H1 (cell line): Measurements from ENCODE around the gene ANO6. TPM values are rescaled to one million over a fixed set of nuclear protein-coding genes. Genes with fewer than 3 reads are reported as not detected.

Experiments
- CTCF ChIA-PET: fragments of 300-600 bp; sonication (Branson Sonifier 250); formaldehyde crosslinking; loops from one replicate; lab custom pipeline; 2021; ENCODE audit not compliant: partially characterized antibody; lab: Charles Lee
- POLR2A ChIA-PET: fragments of 300-600 bp; sonication (Branson Sonifier 250); formaldehyde crosslinking; loops from one replicate; lab custom pipeline; 2021; ENCODE audit warnings: inconsistent platforms; ENCODE audit not compliant: partially characterized antibody; lab: Charles Lee
- DNase-seq, 2 experiments: peaks; one replicate each; pipeline versions ENCODE4 v3.0.0 to v3.0.0-alpha.2; 2010 to 2022; ENCODE audit warnings: low spot score in 2 of 2, low read depth in 1 of 2, mixed read lengths in 1 of 2
- FAIRE-seq: peaks from 2 replicates; lab custom pipeline; 2011; peaks lifted over from hg19 to GRCh38; lab: Jason Lieb, UNC
- H2AFZ ChIP-seq: 2 replicates; pipeline ENCODE4 v1.8.1; 2012; ENCODE audit warnings: low read length, inconsistent platforms
- H2AK5ac ChIP-seq: 2 replicates; pipeline ENCODE4 v1.6.1; 2013; ENCODE audit warnings: low read depth, low read length
- H2BK120ac ChIP-seq: replicated peaks from 2 replicates; pipeline ENCODE3; 2013; ENCODE audit warnings: low read depth, low read length, inconsistent platforms
- H2BK12ac ChIP-seq: 2 replicates; pipeline ENCODE4 v1.6.1; 2013; ENCODE audit warnings: low read depth, low read length
- H2BK15ac ChIP-seq: 2 replicates; pipeline ENCODE4 v1.6.1; 2013; ENCODE audit warnings: low read length
- H2BK20ac ChIP-seq: 2 replicates; pipeline ENCODE4 v1.6.1; 2013; ENCODE audit warnings: low read length
- H2BK5ac ChIP-seq: 2 replicates; pipeline ENCODE4 v1.6.1; 2013; ENCODE audit warnings: low read depth, low read length
- H3K14ac ChIP-seq: 2 replicates; pipeline ENCODE4 v1.6.1; 2013; ENCODE audit warnings: inconsistent platforms; ENCODE audit not compliant: insufficient read length
- H3K18ac ChIP-seq: 2 replicates; pipeline ENCODE4 v1.6.1; 2013; ENCODE audit warnings: low read length; ENCODE audit errors: extremely low read depth
- H3K23ac ChIP-seq: 2 replicates; pipeline ENCODE4 v1.6.1; 2013; ENCODE audit warnings: inconsistent platforms; ENCODE audit not compliant: insufficient read length
- H3K23me2 ChIP-seq: 2 replicates; pipeline ENCODE4 v1.6.1; 2013; ENCODE audit warnings: low read depth, low read length
- H3K27ac ChIP-seq: 2 replicates; pipeline ENCODE4 v1.6.1; 2011; ENCODE audit warnings: low read depth, low read length, inconsistent platforms
- H3K27me3 ChIP-seq, 4 experiments: replicated peaks in 1 of 4; 1 replicate in 1 of 4; 2 replicates in 3 of 4; pipeline versions ENCODE4 v1.6.1 to v1.8.1; 2011 to 2013; ENCODE audit warnings: low read length in 3 of 4, mild to moderate bottlenecking in 3 of 4, inconsistent platforms in 2 of 4, mixed read lengths in 2 of 4, moderate library complexity in 1 of 4; ENCODE audit not compliant: control insufficient read depth in 3 of 4, insufficient read depth in 3 of 4; ENCODE audit errors: extremely low read depth in 1 of 4
- H3K36me3 ChIP-seq, 4 experiments: 2 replicates each; pipeline versions ENCODE4 v1.6.1 to v1.8.1; 2011 to 2013; ENCODE audit warnings: mild to moderate bottlenecking in 4 of 4, low read length in 3 of 4, moderate library complexity in 2 of 4, control low read depth in 1 of 4, inconsistent platforms in 1 of 4; ENCODE audit not compliant: insufficient read depth in 4 of 4, control insufficient read depth in 2 of 4
- H3K4ac ChIP-seq: replicated peaks from 2 replicates; pipeline ENCODE3; 2013; ENCODE audit warnings: low read length, low read depth, mixed read lengths, inconsistent platforms; ENCODE audit not compliant: insufficient read length
- H3K4me1 ChIP-seq, 4 experiments: replicated peaks in 1 of 4; 1 replicate in 1 of 4; 2 replicates in 3 of 4; pipeline versions ENCODE4 v1.6.1 to v1.8.1; 2011 to 2013; ENCODE audit warnings: low read length in 3 of 4, inconsistent platforms in 2 of 4, mixed read lengths in 1 of 4; ENCODE audit not compliant: insufficient read depth in 4 of 4, control insufficient read depth in 3 of 4
- H3K4me2 ChIP-seq, 2 experiments: 2 replicates each; pipeline versions ENCODE4 v1.6.1 to v1.8.1; 2011 to 2013; ENCODE audit warnings: low read depth in 2 of 2, low read length in 2 of 2, control low read depth in 1 of 2, inconsistent platforms in 1 of 2, mild to moderate bottlenecking in 1 of 2; ENCODE audit not compliant: insufficient read depth in 1 of 2
- H3K4me3 ChIP-seq, 4 experiments: fragments of 200-600, 300-600 bp in 1 of 4; sonication (generic), shearing (Covaris generic), sonication (Bioruptor Twin) in 1 of 4; 2 replicates each; pipeline versions ENCODE4 v1.5.1 to v1.8.1; 2011 to 2016; ENCODE audit warnings: low read length in 4 of 4, low read depth in 3 of 4, control low read depth in 2 of 4, inconsistent platforms in 2 of 4, mild to moderate bottlenecking in 2 of 4, mixed read lengths in 1 of 4, moderate library complexity in 1 of 4; ENCODE audit not compliant: insufficient read depth in 2 of 4; ENCODE audit errors: extremely low read depth in 1 of 4
- H3K56ac ChIP-seq: replicated peaks from 2 replicates; pipeline ENCODE3; 2013; ENCODE audit warnings: low read depth, mild to moderate bottlenecking, mixed read lengths, low read length, inconsistent platforms; ENCODE audit not compliant: insufficient read length
- H3K79me1 ChIP-seq: 2 replicates; pipeline ENCODE4 v1.6.1; 2013; ENCODE audit warnings: low read depth, low read length, control low read depth
- H3K79me2 ChIP-seq, 2 experiments: 2 replicates each; pipeline versions ENCODE4 v1.6.1 to v1.8.1; 2012 to 2013; ENCODE audit warnings: low read length in 2 of 2, mild to moderate bottlenecking in 2 of 2, inconsistent platforms in 1 of 2; ENCODE audit not compliant: insufficient read depth in 2 of 2, control insufficient read depth in 1 of 2
- H3K9ac ChIP-seq, 4 experiments: replicated peaks in 1 of 4; 1 replicate in 1 of 4; 2 replicates in 3 of 4; pipeline versions ENCODE4 v1.6.1 to v1.8.1; 2011 to 2013; ENCODE audit warnings: low read depth in 3 of 4, low read length in 3 of 4, control low read depth in 2 of 4, mild to moderate bottlenecking in 2 of 4, moderate library complexity in 2 of 4, inconsistent platforms in 1 of 4; ENCODE audit errors: extremely low read depth in 1 of 4
- H3K9me3 ChIP-seq, 2 experiments: 2 replicates each; pipeline versions ENCODE4 v1.6.1 to v1.8.1; 2012 to 2013; ENCODE audit warnings: mild to moderate bottlenecking in 2 of 2, moderate library complexity in 2 of 2, control low read depth in 1 of 2, inconsistent platforms in 1 of 2, low read depth in 1 of 2, low read length in 1 of 2, mixed read lengths in 1 of 2; ENCODE audit not compliant: insufficient read depth in 2 of 2
- H4K20me1 ChIP-seq, 2 experiments: replicated peaks in 1 of 2; 2 replicates each; pipeline versions ENCODE3 to v1.8.1; 2011 to 2013; ENCODE audit warnings: inconsistent platforms in 2 of 2, low read length in 2 of 2, mild to moderate bottlenecking in 1 of 2; ENCODE audit not compliant: insufficient read depth in 2 of 2, control insufficient read depth in 1 of 2
- H4K5ac ChIP-seq: 2 replicates; pipeline ENCODE4 v1.6.1; 2013; ENCODE audit warnings: low read length, low read depth, mixed read lengths, inconsistent platforms; ENCODE audit not compliant: insufficient read length
- H4K8ac ChIP-seq: 2 replicates; pipeline ENCODE4 v1.8.0; 2013; ENCODE audit warnings: mild to moderate bottlenecking, moderate library complexity, low read length, inconsistent platforms; ENCODE audit not compliant: insufficient read depth; ENCODE audit errors: extremely low read depth
- H4K91ac ChIP-seq: replicated peaks from 2 replicates; pipeline ENCODE3; 2013; ENCODE audit warnings: low read length, mixed read lengths, inconsistent platforms; ENCODE audit not compliant: insufficient read length
- CEBPB ChIP-seq: IDR thresholded peaks from 2 replicates; pipeline ENCODE4 v1.6.1; 2012; ENCODE audit warnings: low read depth, low read length
- EZH2 ChIP-seq: fragments of 200-600 bp; sonication (generic); IDR thresholded peaks from 2 replicates; pipeline ENCODE4 v1.7.1; 2012; ENCODE audit warnings: low read depth, mild to moderate bottlenecking, moderate library complexity, low read length, inconsistent platforms; ENCODE audit not compliant: severe bottlenecking
- GABPA ChIP-seq: IDR thresholded peaks from 2 replicates; pipeline ENCODE4 v1.6.1; 2011; ENCODE audit warnings: mild to moderate bottlenecking, low read length, moderate library complexity, borderline replicate concordance; ENCODE audit not compliant: insufficient read depth
- RAD21 ChIP-seq, 2 experiments: IDR thresholded peaks in 1 of 2; conservative IDR thresholded peaks in 1 of 2; 2 replicates each; pipeline ENCODE4 v1.6.1; 2011; ENCODE audit warnings: low read depth in 2 of 2, low read length in 2 of 2, improper control_type of control experiment in 1 of 2, inconsistent platforms in 1 of 2, mild to moderate bottlenecking in 1 of 2, moderate library complexity in 1 of 2
- RNF2 ChIP-seq: fragments of 200-900, 300-1000 bp; sonication (generic); IDR thresholded peaks from 2 replicates; pipeline ENCODE4 v1.7.1; 2016; ENCODE audit warnings: borderline replicate concordance, low read depth, mild to moderate bottlenecking, antibody characterized with exemption, low read length; ENCODE audit not compliant: poor library complexity, severe bottlenecking; ENCODE audit errors: missing control alignments
- SAP30 ChIP-seq: fragments of 300-600 bp; sonication (generic); IDR thresholded peaks from 2 replicates; pipeline ENCODE4 v1.7.1; 2012; ENCODE audit warnings: low read length, moderate library complexity, mild to moderate bottlenecking, inconsistent platforms; ENCODE audit not compliant: insufficient read depth, insufficient replicate concordance
- SIN3A ChIP-seq, 2 experiments: IDR thresholded peaks in 1 of 2; conservative IDR thresholded peaks in 1 of 2; 2 replicates each; pipeline ENCODE4 v1.6.1; 2011 to 2012; ENCODE audit warnings: low read length in 2 of 2, improper control_type of control experiment in 1 of 2, low read depth in 1 of 2, mild to moderate bottlenecking in 1 of 2
- TAF7 ChIP-seq: optimal IDR thresholded peaks from 2 replicates; pipeline ENCODE3; 2011; ENCODE audit warnings: low read depth, mild to moderate bottlenecking, inconsistent platforms, low read length, moderate library complexity, borderline replicate concordance
- TEAD4 ChIP-seq: IDR thresholded peaks from 2 replicates; pipeline ENCODE4 v1.6.1; 2012; ENCODE audit warnings: low read depth, low read length, inconsistent platforms, mixed read lengths
- polyA plus RNA-seq, 7 experiments: library from polyadenylated mRNA; depleted of rRNA in 3 of 7; stranded (reverse) in 5 of 7; unstranded in 2 of 7; fragments of >200 nt in 5 of 7; fragments of 200-250 nt in 2 of 7; gene quantifications; 1 replicate in 5 of 7; 2 replicates in 1 of 7; 4 replicates in 1 of 7; pipeline versions ENCODE4 v1.2.1 to v1.2.3, GENCODE V29; 2011 to 2013; ENCODE audit warnings: missing spikeins in 2 of 7, mixed read lengths in 2 of 7
- total RNA-seq: library from RNA; stranded (reverse); fragmentation: NEBNext Ultra II Directional; extraction: Animal tissue kit (Norgen Biotek cat#: 25700); gene quantifications from 2 replicates; pipeline ENCODE4 v1.2.1, GENCODE V29; 2021
- TF ChIP-seq, protein P1 (sequence below): IDR thresholded peaks from 2 replicates; pipeline ENCODE4 v1.6.1; 2012; ENCODE audit warnings: inconsistent platforms

ANO6 gene
- total and polyA plus RNA-seq, 2 of the 8 experiments (the other 6 are each of a cell fraction or from before 2014, with no cell fraction given): 15.1 to 39.7 TPM

DNA sequence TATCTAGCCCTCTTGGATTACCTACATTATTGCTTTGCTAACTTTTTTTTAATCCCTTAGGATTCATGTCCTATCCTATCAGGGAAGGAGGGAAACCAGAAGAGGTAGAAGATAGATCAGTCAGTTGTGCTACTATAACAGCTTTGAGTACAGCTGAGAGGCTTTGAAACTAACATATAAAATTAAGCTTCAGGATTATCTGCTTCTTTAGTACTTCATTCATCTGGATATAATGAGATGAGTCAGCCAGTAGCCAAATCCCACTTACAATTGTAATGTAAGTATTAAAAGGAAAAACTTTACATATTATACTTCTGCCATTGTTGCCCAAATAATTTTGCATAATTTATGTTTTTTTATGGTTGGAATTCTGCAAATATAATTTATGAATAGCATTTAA, 33.4 kb upstream of the ANO6 start:
- Histone ChIP-seq H3K36me3 (peaks cover 0 to 3% (median under 1%) of the 10 kb centered on the region in 4 experiments; a peak in 2 of 8 replicates), H3K9me3 (peaks cover 10 to 16% of the 10 kb centered on the region in 2 experiments), H2BK15ac (no peak overlapping the region), H3K4ac (no peak overlapping the region), H3K79me2 (no peaks in the 10 kb centered on the region), H3K4me1 (no peaks in the 10 kb centered on the region), H4K20me1 (no peaks in the 10 kb centered on the region), H2AK5ac (no peak overlapping the region), H3K23ac (no peak overlapping the region), H3K14ac (no peak overlapping the region), H3K27ac (no peak overlapping the region), H3K79me1 (no peaks in the 10 kb centered on the region), H3K27me3 (no peaks in the 10 kb centered on the region), H3K18ac (no peak overlapping the region), H3K4me2 (no peak overlapping the region), H3K4me3 (no peak overlapping the region), H2BK120ac (no peak overlapping the region), H2BK5ac (no peak overlapping the region), H2AFZ (no peak overlapping the region), H2BK20ac (no peak overlapping the region), H2BK12ac (no peak overlapping the region), H3K23me2 (no peaks in the 10 kb centered on the region), H4K91ac (no peak overlapping the region), H3K56ac (no peak overlapping the region), H4K5ac (no peak overlapping the region), H3K9ac (no peak overlapping the region), H4K8ac (no peak overlapping the region)
- no peak for TF ChIP-seq SIN3A (conservative IDR thresholded peaks at IDR 0.05 in 1 of 2, IDR thresholded peaks at IDR 0.05 in 1 of 2; ENCODE audit: low read depth in 1 of 2, low read length in 2 of 2)
- TF ChIP-seq TEAD4: no peak
- TF ChIP-seq RNF2: no peak
- TF ChIP-seq SAP30: no peak
- no peak for TF ChIP-seq EZH2
- no peak for TF ChIP-seq GABPA
- no peak for TF ChIP-seq RAD21 (IDR thresholded peaks at IDR 0.05 in 1 of 2, conservative IDR thresholded peaks at IDR 0.05 in 1 of 2; ENCODE audit: low read depth in 2 of 2, low read length in 2 of 2)
- TF ChIP-seq, protein P1, sequence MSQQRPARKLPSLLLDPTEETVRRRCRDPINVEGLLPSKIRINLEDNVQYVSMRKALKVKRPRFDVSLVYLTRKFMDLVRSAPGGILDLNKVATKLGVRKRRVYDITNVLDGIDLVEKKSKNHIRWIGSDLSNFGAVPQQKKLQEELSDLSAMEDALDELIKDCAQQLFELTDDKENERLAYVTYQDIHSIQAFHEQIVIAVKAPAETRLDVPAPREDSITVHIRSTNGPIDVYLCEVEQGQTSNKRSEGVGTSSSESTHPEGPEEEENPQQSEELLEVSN: no peak
- no peak for TF ChIP-seq TAF7
- TF ChIP-seq CEBPB: no peak
- DNase-seq (no peak), FAIRE-seq (no peak)
- ChIA-PET CTCF (interaction anchor here (1.1 to 1.9 kb wide), 5 partner anchors 12 to 239 kb away, joined by 3 to 10 read pairs (median 3); no protein-coding TSS in a partner anchor), POLR2A (interaction anchor here (1.0 kb wide), 1 partner anchor 9 kb away, joined by 3 read pairs; no protein-coding TSS in a partner anchor)
